HUES6 (cell line): ENCODE data around the gene MTG2.

Experiments used
- H3K27ac ChIP-seq: 2 replicates; pipeline ENCODE4 v1.7.0; 2013; ENCODE audit warnings: low read depth, mild to moderate bottlenecking, low read length, inconsistent platforms
- H3K27me3 ChIP-seq: 2 replicates; pipeline ENCODE4 v1.6.1; 2013; ENCODE audit warnings: low read length; ENCODE audit not compliant: control insufficient read depth, insufficient read depth
- H3K36me3 ChIP-seq: 2 replicates; pipeline ENCODE4 v1.6.1; 2013; ENCODE audit warnings: low read length; ENCODE audit not compliant: control insufficient read depth, insufficient read depth
- H3K4me1 ChIP-seq: 2 replicates; pipeline ENCODE4 v1.6.1; 2013; ENCODE audit warnings: low read length; ENCODE audit not compliant: control insufficient read depth, insufficient read depth
- H3K4me3 ChIP-seq: 2 replicates; pipeline ENCODE4 v1.5.1; 2013; ENCODE audit warnings: low read depth, low read length
- H3K9ac ChIP-seq: one replicate; pipeline ENCODE4 v1.6.1; 2013; ENCODE audit warnings: mild to moderate bottlenecking, low read length
- H3K9me3 ChIP-seq: 2 replicates; pipeline ENCODE4 v1.6.1; 2013; ENCODE audit warnings: low read depth, low read length; ENCODE audit not compliant: control insufficient read depth, insufficient read depth

MTG2 gene

GRCh38 chr20:62216636-62217566, 34.1 kb downstream of the MTG2 start:
- Histone ChIP-seq H3K27ac (no peak overlapping the region), H3K9ac (no peak overlapping the region), H3K9me3 (no peaks in the 10 kb centered on the region), H3K4me1 (peaks cover 15% of the 10 kb centered on the region), H3K4me3 (no peak overlapping the region), H3K27me3 (peaks cover 84% of the 10 kb centered on the region), H3K36me3 (no peaks in the 10 kb centered on the region)

- Histone ChIP-seq H3K27ac (no peak overlapping the region), H3K4me1 (peaks cover 15% of the 10 kb centered on the region), H3K9ac (no peak overlapping the region), H3K36me3 (no peaks in the 10 kb centered on the region), H3K27me3 (peaks cover 94% of the 10 kb centered on the region), H3K9me3 (no peaks in the 10 kb centered on the region), H3K4me3 (no peak overlapping the region)
Observed at GRCh38 chr20:62217913-62218773, 35.3 kb downstream of the MTG2 start.

- peak overlapping the region; percentile 57 for H3K4me3 ChIP-seq
- H3K9ac ChIP-seq = no peak overlapping the region
- no peak overlapping the region for H3K27ac ChIP-seq
- peaks cover 98% of the 10 kb centered on the region for H3K27me3 ChIP-seq
- no peaks in the 10 kb centered on the region for H3K9me3 ChIP-seq
- no peaks in the 10 kb centered on the region for H3K36me3 ChIP-seq
- peaks cover 15% of the 10 kb centered on the region for H3K4me1 ChIP-seq
Observed at GRCh38 chr20:62219101-62219991, 36.5 kb downstream of the MTG2 start.

GRCh38 chr20:62219992-62220665, 37.3 kb downstream of the MTG2 start, which contains the start of gene HRH3:
HRH3 (minus strand) TSS chr20:62220278; CDS start chr20:62219970, 308 bp downstream.
- Histone ChIP-seq H3K4me3 (peak within 1 kb of the TSS; percentile 57), H3K36me3 (no peaks in the 10 kb centered on the region), H3K9ac (no peak within 1 kb of the TSS), H3K4me1 (peaks cover 15% of the 10 kb centered on the region), H3K27ac (no peak within 1 kb of the TSS), H3K27me3 (peaks cover 98% of the 10 kb centered on the region), H3K9me3 (no peaks in the 10 kb centered on the region)

- Histone ChIP-seq H3K9ac (no peak overlapping the region), H3K4me1 (peaks cover 15% of the 10 kb centered on the region), H3K9me3 (no peaks in the 10 kb centered on the region), H3K36me3 (no peaks in the 10 kb centered on the region), H3K4me3 (peak overlapping the region; percentile 57), H3K27ac (no peak overlapping the region), H3K27me3 (peaks cover 98% of the 10 kb centered on the region)
Observed at GRCh38 chr20:62220666-62221568, 38.1 kb downstream of the MTG2 start.

- no peak overlapping the region for H3K9ac ChIP-seq
- H3K27ac ChIP-seq = no peak overlapping the region
- no peak overlapping the region for H3K4me3 ChIP-seq
- no peaks in the 10 kb centered on the region for H3K36me3 ChIP-seq
- H3K27me3 ChIP-seq = peaks cover 94% of the 10 kb centered on the region
- H3K9me3 ChIP-seq = no peaks in the 10 kb centered on the region
- peaks cover 15% of the 10 kb centered on the region for H3K4me1 ChIP-seq
Observed at GRCh38 chr20:62222266-62222850, 39.5 kb downstream of the MTG2 start.

GRCh38 chr20:62222972-62223371, 40.1 kb downstream of the MTG2 start:
- Histone ChIP-seq H3K27ac (no peak overlapping the region), H3K4me3 (no peak overlapping the region), H3K9me3 (no peaks in the 10 kb centered on the region), H3K27me3 (peaks cover 88% of the 10 kb centered on the region), H3K36me3 (no peaks in the 10 kb centered on the region), H3K9ac (no peak overlapping the region), H3K4me1 (peaks cover 15% of the 10 kb centered on the region)

- no peak overlapping the region for H3K27ac ChIP-seq
- no peaks in the 10 kb centered on the region for H3K9me3 ChIP-seq
- H3K4me1 ChIP-seq = peaks cover 10% of the 10 kb centered on the region
- H3K27me3 ChIP-seq = peaks cover 82% of the 10 kb centered on the region
- H3K4me3 ChIP-seq = no peak overlapping the region
- no peaks in the 10 kb centered on the region for H3K36me3 ChIP-seq
- no peak overlapping the region for H3K9ac ChIP-seq
Observed at GRCh38 chr20:62223571-62223970, 40.7 kb downstream of the MTG2 start.

GRCh38 chr20:62224113-62224855, 41.5 kb downstream of the MTG2 start:
- Histone ChIP-seq H3K9me3 (no peaks in the 10 kb centered on the region), H3K4me1 (peaks cover 6% of the 10 kb centered on the region; the same call in 1 of the 2 replicates), H3K27ac (no peak overlapping the region), H3K27me3 (peaks cover 75% of the 10 kb centered on the region), H3K36me3 (no peaks in the 10 kb centered on the region), H3K9ac (no peak overlapping the region), H3K4me3 (no peak overlapping the region)
